PFSK-1 (cell line): ENCODE results near the gene NAV3.

Source experiments
- FOXP2 ChIP-seq: optimal IDR thresholded peaks from 2 replicates; pipeline ENCODE3; 2011; ENCODE audit warnings: borderline replicate concordance, control low read depth, inconsistent platforms; ENCODE audit not compliant: insufficient read depth; ENCODE audit errors: extremely low read length, extremely low read depth
- POLR2AphosphoS5 ChIP-seq: IDR thresholded peaks from 2 replicates; pipeline ENCODE4 v1.6.1; 2012; ENCODE audit warnings: low read depth, mild to moderate bottlenecking, control low read depth, low read length, moderate library complexity
- SIN3A ChIP-seq: IDR thresholded peaks from 2 replicates; pipeline ENCODE4 v1.6.1; 2012; ENCODE audit warnings: mild to moderate bottlenecking, low read length, moderate library complexity, borderline replicate concordance; ENCODE audit not compliant: insufficient read depth
- TAF1 ChIP-seq: IDR thresholded peaks from 2 replicates; pipeline ENCODE4 v1.6.1; 2012; ENCODE audit warnings: low read length, control low read depth, borderline replicate concordance; ENCODE audit not compliant: insufficient read depth
- TF ChIP-seq, protein P1 (sequence below), 2 experiments: IDR thresholded peaks; 2 replicates each; pipeline versions ENCODE4 v1.6.1 to v1.8.0; 2011 to 2012; ENCODE audit warnings: low read depth in 2 of 2, low read length in 2 of 2, control low read depth in 1 of 2, inconsistent platforms in 1 of 2, mild to moderate bottlenecking in 1 of 2, moderate library complexity in 1 of 2; ENCODE audit not compliant: insufficient read depth in 1 of 2

The NAV3 gene

GRCh38 chr12:77842430-77842829 lies 11.7 kb downstream of the NAV3 start:
- TF ChIP-seq, protein P1, sequence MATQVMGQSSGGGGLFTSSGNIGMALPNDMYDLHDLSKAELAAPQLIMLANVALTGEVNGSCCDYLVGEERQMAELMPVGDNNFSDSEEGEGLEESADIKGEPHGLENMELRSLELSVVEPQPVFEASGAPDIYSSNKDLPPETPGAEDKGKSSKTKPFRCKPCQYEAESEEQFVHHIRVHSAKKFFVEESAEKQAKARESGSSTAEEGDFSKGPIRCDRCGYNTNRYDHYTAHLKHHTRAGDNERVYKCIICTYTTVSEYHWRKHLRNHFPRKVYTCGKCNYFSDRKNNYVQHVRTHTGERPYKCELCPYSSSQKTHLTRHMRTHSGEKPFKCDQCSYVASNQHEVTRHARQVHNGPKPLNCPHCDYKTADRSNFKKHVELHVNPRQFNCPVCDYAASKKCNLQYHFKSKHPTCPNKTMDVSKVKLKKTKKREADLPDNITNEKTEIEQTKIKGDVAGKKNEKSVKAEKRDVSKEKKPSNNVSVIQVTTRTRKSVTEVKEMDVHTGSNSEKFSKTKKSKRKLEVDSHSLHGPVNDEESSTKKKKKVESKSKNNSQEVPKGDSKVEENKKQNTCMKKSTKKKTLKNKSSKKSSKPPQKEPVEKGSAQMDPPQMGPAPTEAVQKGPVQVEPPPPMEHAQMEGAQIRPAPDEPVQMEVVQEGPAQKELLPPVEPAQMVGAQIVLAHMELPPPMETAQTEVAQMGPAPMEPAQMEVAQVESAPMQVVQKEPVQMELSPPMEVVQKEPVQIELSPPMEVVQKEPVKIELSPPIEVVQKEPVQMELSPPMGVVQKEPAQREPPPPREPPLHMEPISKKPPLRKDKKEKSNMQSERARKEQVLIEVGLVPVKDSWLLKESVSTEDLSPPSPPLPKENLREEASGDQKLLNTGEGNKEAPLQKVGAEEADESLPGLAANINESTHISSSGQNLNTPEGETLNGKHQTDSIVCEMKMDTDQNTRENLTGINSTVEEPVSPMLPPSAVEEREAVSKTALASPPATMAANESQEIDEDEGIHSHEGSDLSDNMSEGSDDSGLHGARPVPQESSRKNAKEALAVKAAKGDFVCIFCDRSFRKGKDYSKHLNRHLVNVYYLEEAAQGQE (IDR thresholded peaks at IDR 0.05; ENCODE audit: insufficient read depth in 1 of 2, low read depth in 2 of 2, low read length in 2 of 2): no peak
- TF ChIP-seq SIN3A (no peak), TAF1 (no peak), POLR2AphosphoS5 (no peak), FOXP2 (no peak)

- TF ChIP-seq, protein P1 (IDR thresholded peaks at IDR 0.05; ENCODE audit: insufficient read depth in 1 of 2, low read depth in 2 of 2, low read length in 2 of 2): no peak
- TF ChIP-seq FOXP2: no peak
- peak; percentile 58; the same call in 1 of the 2 replicates for TF ChIP-seq TAF1
- TF ChIP-seq POLR2AphosphoS5: no peak
Measured at GRCh38 chr12:77845831-77846230, 15.1 kb downstream of the NAV3 start.

GRCh38 chr12:77847060-77847541 lies 16.4 kb downstream of the NAV3 start:
- TF ChIP-seq TAF1 (peak; percentile 48; the same call in 1 of the 2 replicates), SIN3A (0 out of 2 replicates have a peak, but pooled peaks have one; percentile 79), POLR2AphosphoS5 (no peak; the same call in 1 of the 2 replicates)
- TF ChIP-seq, protein P1 (IDR thresholded peaks at IDR 0.05; ENCODE audit: insufficient read depth in 1 of 2, low read depth in 2 of 2, low read length in 2 of 2): no peak

DNA sequence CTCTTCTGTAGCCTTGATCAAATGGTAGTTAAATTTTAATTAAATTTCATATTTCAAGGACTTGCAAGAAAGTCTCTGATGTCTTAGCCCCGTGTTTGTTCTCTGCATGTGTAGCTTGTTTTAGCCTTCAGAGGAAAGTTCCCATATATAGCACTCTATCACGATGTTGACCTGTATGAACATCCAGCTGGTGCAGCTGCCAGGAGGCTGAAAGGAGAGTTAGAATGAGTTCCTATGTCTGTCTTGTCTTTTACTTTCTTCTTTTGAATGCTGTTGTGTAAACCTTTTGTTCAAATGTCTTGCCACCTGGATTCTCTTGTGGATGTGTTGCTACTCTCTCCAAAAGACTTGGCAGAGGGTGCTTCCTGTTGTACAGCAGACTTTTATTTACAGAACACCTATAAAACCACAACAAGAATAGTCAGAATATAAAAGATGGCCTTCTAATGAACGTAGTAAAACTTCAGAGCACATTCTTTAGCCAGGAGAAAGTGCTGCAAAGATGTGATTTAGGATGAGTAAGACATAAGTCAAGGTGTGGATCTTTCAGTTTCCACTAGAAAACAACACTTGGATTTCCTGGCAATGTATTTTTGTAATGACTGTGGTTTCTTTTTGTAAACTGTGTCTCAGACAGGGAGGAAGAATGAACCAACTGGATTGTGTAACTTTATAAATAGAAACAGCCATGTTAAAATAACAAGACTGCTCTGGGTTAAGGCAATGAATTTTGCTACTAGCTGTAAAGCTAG lies 17.2 kb downstream of the NAV3 start:
- TF ChIP-seq TAF1 (peak; percentile 48; the same call in 1 of the 2 replicates), FOXP2 (no peak)
- TF ChIP-seq, protein P1 (IDR thresholded peaks at IDR 0.05; ENCODE audit: insufficient read depth in 1 of 2, low read depth in 2 of 2, low read length in 2 of 2): peak in 1 of 2 experiments; percentile 42; a peak in 1 of 4 replicates

DNA sequence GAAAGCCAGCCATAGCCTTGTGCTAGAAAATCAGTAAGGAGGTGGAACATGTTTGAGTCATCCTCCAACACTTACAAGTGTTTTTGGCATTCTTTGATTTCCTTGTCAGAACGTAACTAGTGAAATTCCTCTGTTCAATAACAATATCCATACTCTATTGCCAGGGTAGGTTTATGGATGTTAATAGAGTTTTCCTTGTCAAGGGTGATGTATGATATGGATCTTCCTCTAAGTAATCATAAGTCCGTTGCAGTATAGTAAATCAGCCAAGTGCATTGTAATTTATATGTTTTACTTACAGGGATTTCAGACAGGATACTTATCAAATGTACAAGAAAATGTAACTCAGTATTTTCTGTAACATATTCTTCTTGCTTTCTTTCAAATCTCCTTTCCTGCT lies 19.4 kb downstream of the NAV3 start:
- no peak for TF ChIP-seq FOXP2
- no peak for TF ChIP-seq SIN3A
- TF ChIP-seq, protein P1 (IDR thresholded peaks at IDR 0.05; ENCODE audit: insufficient read depth in 1 of 2, low read depth in 2 of 2, low read length in 2 of 2): no peak
- TF ChIP-seq POLR2AphosphoS5: no peak
- TF ChIP-seq TAF1: no peak
